Thoracic aorta (tissue), 2 donors: ENCODE data around the gene SAMD1. TPM values are rescaled to one million over a fixed set of nuclear protein-coding genes. Genes with fewer than 3 reads are reported as not detected.

Source experiments
- ATAC-seq: fragments of 150-250 bp; one replicate; pipeline ENCODE4 v1.8.0; 2017; ENCODE audit warnings: low read depth; ENCODE audit not compliant: insufficient number of reproducible peaks, low FRiP score
- DNase-seq: peaks from one replicate; pipeline ENCODE4 v3.0.0-alpha.2; 2020; ENCODE audit warnings: low spot score
- H3K27ac ChIP-seq, 2 donors: fragments of 200-600 bp; sonication (generic); 1 replicate in 1 of 2; 2 replicates in 1 of 2; pipeline ENCODE4 v1.5.1; 2016; ENCODE audit warnings: mild to moderate bottlenecking in 2 of 2, moderate library complexity in 2 of 2
- H3K27me3 ChIP-seq: fragments of 200-600 bp; sonication (generic); replicated peaks from 2 replicates; pipeline ENCODE4 v1.6.0; 2016; ENCODE audit warnings: mild to moderate bottlenecking; ENCODE audit not compliant: insufficient read depth
- H3K36me3 ChIP-seq: fragments of 200-600 bp; sonication (generic); one replicate; pipeline ENCODE4 v1.5.1; 2016
- H3K4me1 ChIP-seq, 2 donors: fragments of 200-600 bp; sonication (generic); 1 replicate in 1 of 2; 2 replicates in 1 of 2; pipeline versions ENCODE4 v1.5.1 to v1.6.0; 2016; ENCODE audit warnings: low read depth in 2 of 2, mild to moderate bottlenecking in 1 of 2; ENCODE audit not compliant: control insufficient read depth in 1 of 2
- H3K4me3 ChIP-seq: fragments of 200-600 bp; sonication (generic); 2 replicates; pipeline ENCODE4 v1.5.1; 2016; ENCODE audit warnings: mild to moderate bottlenecking
- H3K9me3 ChIP-seq: fragments of 200-600 bp; sonication (generic); 2 replicates; pipeline ENCODE4 v1.5.1; 2016
- total RNA-seq, 2 donors: library from RNA; depleted of rRNA; stranded (reverse); fragments of >200 nt; gene quantifications; one replicate each; pipeline versions ENCODE4 v1.1.0 to v1.2.3, GENCODE V29; 2016
- TF ChIP-seq, protein P1 (sequence below): fragments of 200-600 bp; sonication (generic); IDR thresholded peaks from one replicate; pipeline ENCODE4 v1.5.1; 2019; ENCODE audit warnings: antibody characterized with exemption

Gene SAMD1
- total RNA-seq, 2 donors from 2014 or later = 8.9 to 27.5 TPM

DNA sequence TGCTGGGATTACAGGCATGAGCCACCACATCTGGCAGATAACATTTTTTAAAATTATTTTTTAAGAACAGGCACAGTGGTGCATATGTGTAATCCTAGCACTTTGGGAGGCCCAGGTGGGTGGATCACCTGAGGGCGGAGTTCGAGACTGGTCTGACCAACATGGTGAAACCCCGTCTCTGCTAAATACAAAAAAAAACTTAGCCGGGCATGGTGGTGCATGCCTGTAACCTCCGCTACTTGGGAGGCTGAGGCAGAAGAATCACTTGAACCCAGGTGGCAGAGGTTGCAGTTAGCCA is 28.0 kb downstream of the SAMD1 start:
- H3K9me3 ChIP-seq = no peaks in the 10 kb centered on the region
- TF ChIP-seq, protein P1, sequence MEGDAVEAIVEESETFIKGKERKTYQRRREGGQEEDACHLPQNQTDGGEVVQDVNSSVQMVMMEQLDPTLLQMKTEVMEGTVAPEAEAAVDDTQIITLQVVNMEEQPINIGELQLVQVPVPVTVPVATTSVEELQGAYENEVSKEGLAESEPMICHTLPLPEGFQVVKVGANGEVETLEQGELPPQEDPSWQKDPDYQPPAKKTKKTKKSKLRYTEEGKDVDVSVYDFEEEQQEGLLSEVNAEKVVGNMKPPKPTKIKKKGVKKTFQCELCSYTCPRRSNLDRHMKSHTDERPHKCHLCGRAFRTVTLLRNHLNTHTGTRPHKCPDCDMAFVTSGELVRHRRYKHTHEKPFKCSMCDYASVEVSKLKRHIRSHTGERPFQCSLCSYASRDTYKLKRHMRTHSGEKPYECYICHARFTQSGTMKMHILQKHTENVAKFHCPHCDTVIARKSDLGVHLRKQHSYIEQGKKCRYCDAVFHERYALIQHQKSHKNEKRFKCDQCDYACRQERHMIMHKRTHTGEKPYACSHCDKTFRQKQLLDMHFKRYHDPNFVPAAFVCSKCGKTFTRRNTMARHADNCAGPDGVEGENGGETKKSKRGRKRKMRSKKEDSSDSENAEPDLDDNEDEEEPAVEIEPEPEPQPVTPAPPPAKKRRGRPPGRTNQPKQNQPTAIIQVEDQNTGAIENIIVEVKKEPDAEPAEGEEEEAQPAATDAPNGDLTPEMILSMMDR = no peak
- no peak for DNase-seq
- peaks cover 0 to 14% of the 10 kb centered on the region in 2 donors for H3K4me1 ChIP-seq
- H3K36me3 ChIP-seq = no peaks in the 10 kb centered on the region
- no peak for ATAC-seq
- no peak overlapping the region for H3K27ac ChIP-seq
- no peak overlapping the region for H3K4me3 ChIP-seq
- no peaks in the 10 kb centered on the region for H3K27me3 ChIP-seq

DNA sequence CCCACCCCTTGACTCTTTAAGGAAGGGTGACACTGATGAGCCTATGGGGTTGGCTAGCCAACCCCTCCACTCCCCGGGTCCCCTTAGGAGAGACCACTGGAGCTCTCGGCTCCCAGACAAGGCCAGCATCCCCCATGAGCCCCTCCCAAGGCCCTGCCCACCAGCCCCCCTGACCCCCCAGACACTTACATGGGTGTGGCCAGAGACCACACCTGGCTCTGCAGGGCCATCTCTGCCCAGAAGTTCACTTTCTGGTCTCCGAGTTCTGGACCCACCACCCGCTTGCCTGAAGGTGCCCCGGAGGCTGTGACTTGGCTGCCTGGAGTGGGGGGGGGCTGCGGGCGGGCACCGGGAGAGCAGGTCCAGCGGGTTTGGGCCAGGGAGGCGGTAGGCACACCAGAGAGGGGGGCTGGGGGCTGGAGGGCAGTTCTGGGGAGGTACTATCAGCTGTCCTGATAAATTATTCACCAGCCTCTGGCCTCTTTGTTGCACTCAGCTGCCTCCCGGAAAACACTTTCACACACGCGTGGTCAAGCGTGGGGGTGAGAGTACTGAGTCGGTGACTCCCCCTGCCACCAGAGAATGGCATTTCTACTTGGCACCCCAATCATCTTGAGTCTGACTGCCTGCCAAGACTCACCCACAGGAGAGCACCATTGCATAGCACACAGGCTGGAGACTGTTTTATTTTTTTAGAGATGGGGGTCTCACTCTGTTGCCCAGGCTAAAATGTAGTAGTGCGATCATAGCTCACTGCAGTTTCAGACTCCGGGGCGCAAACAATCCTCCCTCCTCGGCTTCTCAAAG is 28.6 kb downstream of the SAMD1 start, which contains the start of gene PALM3:
Gene PALM3 (minus strand): TSS at position 326 of the 807 bp plus-strand sequence. CDS start 96 bp downstream, at position 230.
- DNase-seq (no peak), ATAC-seq (no peak)
- H3K4me3 ChIP-seq = no peak within 1 kb of the TSS
- TF ChIP-seq, protein P1 = no peak
- no peaks in the 10 kb centered on the region for H3K36me3 ChIP-seq
- H3K9me3 ChIP-seq = no peaks in the 10 kb centered on the region
- no peak within 1 kb of the TSS for H3K27ac ChIP-seq
- H3K4me1 ChIP-seq = peaks cover 0 to 14% of the 10 kb centered on the region in 2 donors
- H3K27me3 ChIP-seq = no peaks in the 10 kb centered on the region

DNA sequence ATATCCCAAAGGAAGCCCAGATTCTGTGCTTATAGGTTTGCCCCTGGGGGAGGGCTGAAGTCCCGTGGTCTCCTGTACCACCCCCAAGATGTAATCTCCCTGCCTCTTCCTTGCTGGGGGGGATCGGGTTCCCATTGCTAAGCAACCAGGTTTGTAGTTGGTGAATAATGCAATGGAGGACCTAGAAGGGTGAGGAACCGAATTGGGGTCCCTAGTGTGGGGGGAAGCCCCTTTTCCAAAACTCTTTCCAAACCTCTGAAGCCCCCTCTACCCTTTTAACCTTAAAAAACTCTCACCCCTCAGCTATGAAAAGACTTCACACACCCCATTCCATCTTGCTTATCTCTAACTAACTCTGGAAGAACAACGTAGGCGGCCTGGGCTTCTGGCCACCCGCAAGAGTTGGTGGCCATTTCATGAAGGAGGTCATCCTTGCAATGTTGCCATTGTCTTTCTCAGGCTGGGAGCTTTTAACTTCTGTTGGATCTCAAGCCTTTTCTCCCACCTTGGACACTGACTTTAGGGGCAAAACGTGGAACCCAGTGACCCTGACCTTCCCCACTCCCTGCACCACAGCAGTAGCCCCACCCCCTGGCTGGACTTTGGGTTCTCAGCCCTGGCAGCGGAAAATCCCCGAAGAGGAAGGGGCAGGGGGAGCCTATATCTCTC is 29.3 kb downstream of the SAMD1 start:
- Histone ChIP-seq H3K36me3 (no peaks in the 10 kb centered on the region), H3K27ac (no peak overlapping the region), H3K27me3 (no peaks in the 10 kb centered on the region), H3K4me1 (peaks cover 0 to 14% of the 10 kb centered on the region in 2 donors), H3K4me3 (no peak overlapping the region), H3K9me3 (no peaks in the 10 kb centered on the region)
- no peak for DNase-seq
- TF ChIP-seq, protein P1 = no peak
- ATAC-seq = no peak

GRCh38 chr19:14059652-14060155 is 30.8 kb downstream of the SAMD1 start:
- Histone ChIP-seq H3K9me3 (no peaks in the 10 kb centered on the region), H3K36me3 (no peaks in the 10 kb centered on the region), H3K27ac (no peak overlapping the region), H3K4me3 (no peak overlapping the region), H3K4me1 (peaks cover 0 to 14% of the 10 kb centered on the region in 2 donors), H3K27me3 (no peaks in the 10 kb centered on the region)
- TF ChIP-seq, protein P1 = no peak
- no peak for ATAC-seq
- DNase-seq = no peak

DNA sequence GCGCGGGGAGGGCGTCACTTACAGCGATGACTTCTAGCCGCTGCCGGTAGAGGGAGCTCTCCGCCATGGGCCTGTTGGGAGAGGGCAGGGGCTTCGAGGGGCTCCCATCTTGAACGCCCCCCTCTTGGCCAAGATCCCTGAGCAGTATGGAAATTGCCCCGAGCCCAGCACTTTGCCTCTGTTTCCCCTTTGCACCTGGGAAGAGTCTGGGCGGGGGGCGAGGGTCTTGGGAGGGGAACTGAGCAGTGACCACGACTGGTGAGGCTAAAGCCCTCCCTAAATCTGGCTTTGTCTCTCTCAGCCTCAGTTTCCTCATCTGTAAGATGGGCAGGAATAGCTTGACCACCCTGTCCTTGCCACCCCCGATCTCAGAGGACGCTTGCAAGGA is 31.5 kb downstream of the SAMD1 start:
- ATAC-seq = no peak
- no peak overlapping the region for H3K27ac ChIP-seq
- H3K4me3 ChIP-seq = no peak overlapping the region
- H3K36me3 ChIP-seq = no peaks in the 10 kb centered on the region
- H3K9me3 ChIP-seq = no peaks in the 10 kb centered on the region
- DNase-seq = no peak
- TF ChIP-seq, protein P1 = no peak
- H3K27me3 ChIP-seq = no peaks in the 10 kb centered on the region
- peaks cover 0 to 14% of the 10 kb centered on the region in 2 donors for H3K4me1 ChIP-seq
